Measurements from ENCODE around the gene CYSRT1.
"Not testable (repeated sequence)": the region's sequence is repeated elsewhere in the genome, so short reads cannot be mapped to it uniquely, and the experiment has no call there.

Gene CYSRT1

GRCh38 chr9:137234055-137234697 is 9.2 kb downstream of the CYSRT1 start:
- no peaks in the 10 kb centered on the region for H3K27me3 ChIP-seq
- H3K4me1 ChIP-seq: peaks cover 61 to 83% (median 79%) of the 10 kb centered on the region in 10 experiments
- peak overlapping the region in 7 of 11 experiments; percentile 15 to 71 (median 46); a peak in 9 of 22 replicates for H3K9ac ChIP-seq
- H3K9me3 ChIP-seq (replicated peaks in 1 of 11): no peaks in the 10 kb centered on the region
- peak overlapping the region; percentile 90 to 98 (median 95) for H3K4me2 ChIP-seq
- no peak for TF ChIP-seq Cebpa-rat (IDR thresholded peaks at IDR 0.05)
- 0 out of 22 replicates have a peak overlapping the region, but pooled peaks of 1 of the 11 experiments have one; percentile 7 for H3K27ac ChIP-seq
- peak overlapping the region in 1 of 10 experiments; percentile 56; a peak in 3 of 20 replicates for H3K4me3 ChIP-seq
- H3K36me3 ChIP-seq: no peaks in the 10 kb centered on the region
- H4K20me1 ChIP-seq: peaks cover 0 to 47% (median 38%) of the 10 kb centered on the region in 11 experiments; a peak in 19 of 22 replicates

GRCh38 chr9:137234758-137235423 is 9.9 kb downstream of the CYSRT1 start:
- 0 out of 22 replicates have a peak overlapping the region, but pooled peaks of 1 of the 11 experiments have one; percentile 7 for H3K27ac ChIP-seq
- H3K9ac ChIP-seq: peak overlapping the region in 7 of 11 experiments; percentile 15 to 71 (median 58); a peak in 9 of 22 replicates
- H3K4me2 ChIP-seq: peak overlapping the region; percentile 90 to 98 (median 95)
- H3K36me3 ChIP-seq: no peaks in the 10 kb centered on the region
- H3K4me1 ChIP-seq: peaks cover 63 to 83% (median 79%) of the 10 kb centered on the region in 10 experiments
- peak overlapping the region in 4 of 10 experiments; percentile 4 to 56 (median 44); a peak in 6 of 20 replicates for H3K4me3 ChIP-seq
- no peaks in the 10 kb centered on the region for H3K9me3 ChIP-seq (replicated peaks in 1 of 11)
- peaks cover 0 to 47% (median 38%) of the 10 kb centered on the region in 11 experiments; a peak in 19 of 22 replicates for H4K20me1 ChIP-seq
- TF ChIP-seq Cebpa-rat (IDR thresholded peaks at IDR 0.05): no peak
- no peaks in the 10 kb centered on the region for H3K27me3 ChIP-seq

GRCh38 chr9:137235424-137236237 is 10.7 kb downstream of the CYSRT1 start:
- peak overlapping the region; percentile 90 to 98 (median 95) for H3K4me2 ChIP-seq
- peak overlapping the region in 6 of 11 experiments; percentile 15 to 44 (median 34); a peak in 7 of 22 replicates for H3K27ac ChIP-seq
- peaks cover 58 to 78% (median 73%) of the 10 kb centered on the region in 10 experiments for H3K4me1 ChIP-seq
- H3K9ac ChIP-seq: peak overlapping the region in 10 of 11 experiments; percentile 8 to 71 (median 54); a peak in 16 of 22 replicates
- no peaks in the 10 kb centered on the region for H3K9me3 ChIP-seq (replicated peaks in 1 of 11)
- H3K27me3 ChIP-seq: no peaks in the 10 kb centered on the region
- TF ChIP-seq Cebpa-rat (IDR thresholded peaks at IDR 0.05): no peak
- H3K36me3 ChIP-seq: no peaks in the 10 kb centered on the region
- peak overlapping the region in 6 of 10 experiments; percentile 1 to 56 (median 39); a peak in 9 of 20 replicates for H3K4me3 ChIP-seq
- H4K20me1 ChIP-seq: peaks cover 0 to 47% (median 38%) of the 10 kb centered on the region in 11 experiments; a peak in 19 of 22 replicates

- H3K4me3 ChIP-seq: peak overlapping the region; percentile 1 to 56 (median 32); a peak in 12 of 20 replicates
- peak overlapping the region; percentile 90 to 98 (median 95) for H3K4me2 ChIP-seq
- H3K9ac ChIP-seq: peak overlapping the region in 10 of 11 experiments; percentile 40 to 93 (median 67); a peak in 18 of 22 replicates
- no peak for TF ChIP-seq Cebpa-rat (IDR thresholded peaks at IDR 0.05)
- H4K20me1 ChIP-seq: peaks cover 0 to 49% (median 38%) of the 10 kb centered on the region in 11 experiments; a peak in 19 of 22 replicates
- no peaks in the 10 kb centered on the region for H3K9me3 ChIP-seq (replicated peaks in 1 of 11)
- H3K27me3 ChIP-seq: no peaks in the 10 kb centered on the region
- H3K27ac ChIP-seq: peak overlapping the region in 8 of 11 experiments; percentile 25 to 64 (median 46); a peak in 15 of 22 replicates
- no peaks in the 10 kb centered on the region for H3K36me3 ChIP-seq
- peaks cover 58 to 76% (median 70%) of the 10 kb centered on the region in 10 experiments for H3K4me1 ChIP-seq
These were observed 11.4 kb downstream of the CYSRT1 start for GRCh38 chr9:137236238-137236935.

- Histone ChIP-seq H3K36me3 (peaks cover 3 to 5% (median 4%) of the 10 kb centered on the region in 11 experiments; a peak in 21 of 22 replicates), H3K9me3 (replicated peaks in 1 of 11) (peaks cover 0 to 3% (median 0%) of the 10 kb centered on the region in 11 experiments; a peak in 1 of 22 replicates), H3K4me3 (peak overlapping the region in 8 of 10 experiments; percentile 23 to 40 (median 30); a peak in 6 of 20 replicates), H4K20me1 (peaks cover 5 to 55% (median 43%) of the 10 kb centered on the region in 11 experiments), H3K27me3 (no peaks in the 10 kb centered on the region), H3K4me2 (peak overlapping the region; percentile 90 to 98 (median 95)), H3K9ac (peak overlapping the region in 10 of 11 experiments; percentile 35 to 93 (median 66); a peak in 17 of 22 replicates), H3K27ac (peak overlapping the region in 8 of 11 experiments; percentile 25 to 64 (median 46); a peak in 15 of 22 replicates), H3K4me1 (peaks cover 58 to 71% (median 66%) of the 10 kb centered on the region in 10 experiments)
- TF ChIP-seq Cebpa-rat (IDR thresholded peaks at IDR 0.05): no peak
These were observed 12.0 kb downstream of the CYSRT1 start for GRCh38 chr9:137236936-137237421.

GRCh38 chr9:137237759-137238726 is 13.1 kb downstream of the CYSRT1 start:
- TF ChIP-seq Cebpa-rat (IDR thresholded peaks at IDR 0.05): no peak
- peak overlapping the region; percentile 90 to 98 (median 95) for H3K4me2 ChIP-seq
- H3K4me1 ChIP-seq: peaks cover 65 to 75% (median 71%) of the 10 kb centered on the region in 10 experiments
- H3K9me3 ChIP-seq (replicated peaks in 1 of 11): peaks cover 0 to 3% (median 0%) of the 10 kb centered on the region in 11 experiments; a peak in 1 of 22 replicates
- no peaks in the 10 kb centered on the region for H3K27me3 ChIP-seq
- H3K27ac ChIP-seq: peak overlapping the region in 8 of 11 experiments; percentile 25 to 64 (median 46); a peak in 12 of 22 replicates
- H3K36me3 ChIP-seq: peaks cover 14 to 15% (median 15%) of the 10 kb centered on the region in 11 experiments
- H4K20me1 ChIP-seq: peaks cover 16 to 66% (median 54%) of the 10 kb centered on the region in 11 experiments
- H3K4me3 ChIP-seq: peak overlapping the region in 6 of 10 experiments; percentile 3 to 67 (median 14); a peak in 4 of 20 replicates
- peak overlapping the region; percentile 16 to 93 (median 70); a peak in 21 of 22 replicates for H3K9ac ChIP-seq

- peak overlapping the region; percentile 60 to 79 (median 68) for H3K4me3 ChIP-seq
- H3K4me1 ChIP-seq: peaks cover 74 to 82% (median 79%) of the 10 kb centered on the region in 10 experiments
- peak overlapping the region; percentile 83 to 93 (median 88) for H3K9ac ChIP-seq
- peaks cover 23 to 30% (median 27%) of the 10 kb centered on the region in 11 experiments for H3K36me3 ChIP-seq
- H3K27me3 ChIP-seq; H3K9me3 ChIP-seq (replicated peaks in 1 of 11): not testable (repeated sequence)
- peaks cover 30 to 76% (median 70%) of the 10 kb centered on the region in 11 experiments for H4K20me1 ChIP-seq
- peak overlapping the region; percentile 90 to 98 (median 95) for H3K4me2 ChIP-seq
- H3K27ac ChIP-seq: peak overlapping the region; percentile 75 to 94 (median 90)
These were observed 14.7 kb downstream of the CYSRT1 start for GRCh38 chr9:137239541-137240200.

Measured in BLaER1 treated with 17β-estradiol and CSF1 and Interleukin-3, amounts not matched to agents 10 nM and 100 nM (cell line).